HepG2 (cell line): ENCODE measurements around the gene MAB21L4. TPM values are rescaled to one million over a fixed set of nuclear protein-coding genes. Genes with fewer than 3 reads are reported as not detected.

Source experiments
- ATAC-seq: fragments of 200-7000 bp; cut with Tn5 transposase; 3 replicates; pipeline ENCODE4 v1.9.1; 2020; ENCODE audit warnings: mild to moderate bottlenecking, moderate library complexity
- BruUV-seq: library from RNA; stranded (reverse); fragments of 400-500 nt; replicated peaks from 2 replicates; lab custom pipeline; 2021; lab: Mats Ljungman, UMichigan
- CTCF ChIA-PET: fragments of 300-600 bp; formaldehyde crosslinking; extraction: SDS; loops from one replicate; lab custom pipeline; 2021; ENCODE audit warnings: low total read pairs, inconsistent platforms, low intra/inter-chr PET ratio; lab: Yijun Ruan, JAX
- POLR2A ChIA-PET: fragments of 350-600 bp; sonication (Branson Sonifier 250); formaldehyde crosslinking; loops from one replicate; lab custom pipeline; 2020; ENCODE audit warnings: antibody characterized with exemption, inconsistent platforms; lab: Yijun Ruan, JAX
- DNase-seq: peaks from one replicate; pipeline ENCODE4 v3.0.0-alpha.2; 2015; ENCODE audit warnings: low spot score
- FAIRE-seq: peaks from 3 replicates; lab custom pipeline; 2011; peaks lifted over from hg19 to GRCh38; lab: Jason Lieb, UNC
- H2AFZ ChIP-seq: one replicate; pipeline ENCODE4 v1.6.1; 2011; ENCODE audit warnings: low read length, inconsistent platforms
- H3K27ac ChIP-seq: fragments of 300-600 bp; 3 replicates; pipeline ENCODE4 v1.8.0; 2011; ENCODE audit warnings: mixed run types, mild to moderate bottlenecking, mixed read lengths, low read length, inconsistent platforms; ENCODE audit not compliant: insufficient read depth; ENCODE audit errors: extremely low read length
- H3K27me3 ChIP-seq, 2 experiments: fragments of 200-600 bp in 1 of 2; 2 replicates in 1 of 2; 3 replicates in 1 of 2; pipeline versions ENCODE4 v1.6.0 to v1.8.0; 2011; ENCODE audit warnings: low read length in 2 of 2, mild to moderate bottlenecking in 2 of 2, moderate library complexity in 2 of 2, inconsistent platforms in 1 of 2; ENCODE audit not compliant: insufficient read depth in 2 of 2, control insufficient read depth in 1 of 2
- H3K36me3 ChIP-seq, 2 experiments: fragments of 200-600 bp in 1 of 2; replicated peaks in 1 of 2; 2 replicates in 1 of 2; 3 replicates in 1 of 2; pipeline versions ENCODE4 v1.5.1 to v1.8.0; 2011; ENCODE audit warnings: low read length in 2 of 2, inconsistent platforms in 1 of 2; ENCODE audit not compliant: insufficient read depth in 2 of 2, control insufficient read depth in 1 of 2
- H3K4me1 ChIP-seq: 2 replicates; pipeline ENCODE4 v1.5.1; 2012; ENCODE audit warnings: low read length, inconsistent platforms; ENCODE audit not compliant: insufficient read depth
- H3K4me2 ChIP-seq: 2 replicates; pipeline ENCODE4 v1.6.0; 2011; ENCODE audit warnings: low read depth, low read length, inconsistent platforms
- H3K4me3 ChIP-seq, 3 experiments: fragments of 200-600 bp in 1 of 3; sonication (generic), shearing (Covaris generic) in 1 of 3; replicated peaks in 1 of 3; 2 replicates each; pipeline ENCODE4 v1.5.1; 2011 to 2016; ENCODE audit warnings: low read length in 3 of 3, inconsistent platforms in 2 of 3, low read depth in 2 of 3, mild to moderate bottlenecking in 2 of 3, control low read depth in 1 of 3, mixed read lengths in 1 of 3; ENCODE audit not compliant: insufficient read depth in 1 of 3
- H3K79me2 ChIP-seq: one replicate; pipeline ENCODE4 v1.6.1; 2011; ENCODE audit warnings: low read length, inconsistent platforms; ENCODE audit not compliant: insufficient read depth
- H3K9ac ChIP-seq: 2 replicates; pipeline ENCODE4 v1.6.0; 2011; ENCODE audit warnings: mild to moderate bottlenecking, low read depth, low read length, inconsistent platforms; ENCODE audit not compliant: insufficient read depth
- H3K9me3 ChIP-seq: 2 replicates; pipeline ENCODE4 v1.5.1; 2012; ENCODE audit warnings: mild to moderate bottlenecking, low read length
- H4K20me1 ChIP-seq: 2 replicates; pipeline ENCODE4 v1.6.0; 2011; ENCODE audit warnings: inconsistent platforms, mild to moderate bottlenecking, low read length, moderate library complexity; ENCODE audit not compliant: insufficient read depth
- KDM2A ChIP-seq: sonication (generic); formaldehyde crosslinking; IDR thresholded peaks from 2 replicates; pipeline ENCODE4 v1.4.0; 2020; ENCODE audit warnings: low read depth, missing genetic modification reagents, borderline replicate concordance
- KDM3A ChIP-seq: IDR thresholded peaks from 2 replicates; pipeline ENCODE4 v1.6.1; 2018; ENCODE audit warnings: low read depth, missing compliant biosample characterization
- MIER3 ChIP-seq: IDR thresholded peaks from 2 replicates; pipeline ENCODE4 v1.6.1; 2016; ENCODE audit warnings: missing compliant biosample characterization, borderline replicate concordance
- ZNF574 ChIP-seq: sonication (generic); formaldehyde crosslinking; IDR thresholded peaks from 2 replicates; pipeline ENCODE4 v1.4.0; 2020; ENCODE audit warnings: missing genetic modification reagents
- ZNF747 ChIP-seq: sonication (generic); formaldehyde crosslinking; IDR thresholded peaks from 2 replicates; pipeline ENCODE4 v1.8.1; 2023; ENCODE audit warnings: missing genetic modification reagents, mild to moderate bottlenecking, borderline replicate concordance
- WGBS: methylation state at CpG from one replicate; pipeline ENCODE4 v1.1.6; 2017; ENCODE audit warnings: low lambda C conversion rate; 5-methylcytosine and 5-hydroxymethylcytosine counted together
- in situ Hi-C: cut with HindIII; loops from 2 replicates; pipeline ENCODE4 v1.10.0; 2017; ENCODE audit warnings: low pct_unique_long_range_greater_than_20kb; ENCODE audit not compliant: extremely low pct_ligation_motif_present
- intact Hi-C: fragments of 100-400 bp; cut with micrococcal nuclease; formaldehyde crosslinking; loops from one replicate; pipeline ENCODE4 v1.10.0; 2022; ENCODE audit not compliant: unreplicated experiment
- polyA plus RNA-seq, 8 experiments: library from polyadenylated mRNA; depleted of rRNA in 3 of 8; stranded (reverse) in 7 of 8; unstranded in 1 of 8; fragments of >200 nt; fragmentation: Illumina TruSeq in 4 of 8; extraction: Trizol in 4 of 8; gene quantifications; 2 replicates each; pipeline versions ENCODE4 v1.2.1 to v1.2.3, GENCODE V29; 2011 to 2016; ENCODE audit warnings: low read depth in 4 of 8, missing spikeins in 1 of 8, mixed read lengths in 1 of 8; ENCODE audit not compliant: insufficient read depth in 1 of 8
- total RNA-seq, 5 experiments: library from RNA; depleted of rRNA; stranded (reverse); fragments of >200 nt; fragmentation: Illumina TruSeq; extraction: Trizol; gene quantifications; 2 replicates each; pipeline ENCODE4 v1.2.3, GENCODE V29; 2016; ENCODE audit warnings: low read depth in 1 of 5

The MAB21L4 gene
- total and polyA plus RNA-seq, 2 of the 13 experiments (the other 11 are each of a cell fraction or from before 2014, with no cell fraction given) = 3.0 to 14.0 TPM

GRCh38 chr2:240837621-240838020, 58.3 kb downstream of the MAB21L4 start:
- H3K4me1 ChIP-seq = no peaks in the 10 kb centered on the region
- H3K4me3 ChIP-seq = no peak overlapping the region
- intact Hi-C loops (loop anchor here (10.0 kb wide), 1 partner anchor 233 kb away; no protein-coding TSS in a partner anchor), in situ Hi-C loops (no loop called here)
- no peak overlapping the region for H3K27ac ChIP-seq
- H3K36me3 ChIP-seq = no peaks in the 10 kb centered on the region
- peaks cover 15 to 59% of the 10 kb centered on the region in 2 experiments for H3K27me3 ChIP-seq
- POLR2A ChIA-PET = no interaction called here
- H4K20me1 ChIP-seq = peaks cover 11% of the 10 kb centered on the region; the same call in 1 of the 2 replicates
- CTCF ChIA-PET = no interaction called here
- no peak overlapping the region for H2AFZ ChIP-seq
- no peaks in the 10 kb centered on the region for H3K9me3 ChIP-seq
- ATAC-seq (no peak), FAIRE-seq (no peak), DNase-seq (no peak)
- H3K4me2 ChIP-seq = no peak overlapping the region
- no TSS peak for BruUV-seq
- no peak for TF ChIP-seq KDM2A
- no peak for TF ChIP-seq MIER3 (CRISPR knock-in tag)
- no peak for TF ChIP-seq KDM3A (CRISPR knock-in tag)
- no peak for TF ChIP-seq ZNF747
- no peak for TF ChIP-seq ZNF574
- no peak overlapping the region for H3K9ac ChIP-seq
- no peaks in the 10 kb centered on the region for H3K79me2 ChIP-seq
- WGBS = 18% methylated on average over 4 of the region's 4 CpGs
